NCI-H460 (cell line): Measurements from ENCODE around the gene WHAMM. TPM values are rescaled to one million over a fixed set of nuclear protein-coding genes. Genes with fewer than 3 reads are reported as not detected.
"Not testable (repeated sequence)": the region's sequence is repeated elsewhere in the genome, so short reads cannot be mapped to it uniquely, and the experiment has no call there.

Experiments used
- DNase-seq: peaks from one replicate; pipeline ENCODE4 v3.0.0-alpha.2; 2016; ENCODE audit warnings: low read depth; ENCODE audit errors: extremely low read depth
- total RNA-seq: library from RNA; depleted of rRNA; stranded (reverse); fragments of >200 nt; shearing (Covaris generic); gene quantifications from 2 replicates; pipeline ENCODE4 v1.2.3, GENCODE V29; 2014

WHAMM gene
- total RNA-seq, 1 experiment from 2014 or later: 4.4 TPM

- DNase-seq: no peak
Observed at GRCh38 chr15:82856397-82857170, 47.2 kb downstream of the WHAMM start.

- DNase-seq: no peak
Observed at GRCh38 chr15:82858932-82859331, 49.5 kb downstream of the WHAMM start.

- DNase-seq: no peak
Observed at GRCh38 chr15:82862886-82863285, 53.5 kb downstream of the WHAMM start.

GRCh38 chr15:82864967-82865366 is 55.5 kb downstream of the WHAMM start:
- no peak for DNase-seq

GRCh38 chr15:82865581-82865980 is 56.2 kb downstream of the WHAMM start:
- not testable (repeated sequence) for DNase-seq

GRCh38 chr15:82865981-82866380 is 56.6 kb downstream of the WHAMM start:
- not testable (repeated sequence) for DNase-seq

- no peak for DNase-seq
Observed at GRCh38 chr15:82870727-82871320, 61.4 kb downstream of the WHAMM start.

- DNase-seq: no peak
Observed at GRCh38 chr15:82871358-82871757, 61.9 kb downstream of the WHAMM start.

- DNase-seq: no peak
Observed at GRCh38 chr15:82871832-82872484, 62.5 kb downstream of the WHAMM start.

GRCh38 chr15:82873000-82873680 is 63.7 kb downstream of the WHAMM start:
- no peak for DNase-seq

- DNase-seq: no peak
Observed at GRCh38 chr15:82874267-82874666, 64.8 kb downstream of the WHAMM start.

- DNase-seq: no peak
Observed at GRCh38 chr15:82874961-82875360, 65.5 kb downstream of the WHAMM start.

- DNase-seq: no peak
Observed at GRCh38 chr15:82875411-82876003, 66.1 kb downstream of the WHAMM start.

GRCh38 chr15:82877825-82878224 is 68.4 kb downstream of the WHAMM start:
- no peak for DNase-seq

- no peak for DNase-seq
Observed at GRCh38 chr15:82878325-82878724, 68.9 kb downstream of the WHAMM start.

- DNase-seq: no peak
Observed at GRCh38 chr15:82880704-82881103, 71.3 kb downstream of the WHAMM start.

GRCh38 chr15:82881747-82882146 is 72.3 kb downstream of the WHAMM start:
- DNase-seq: no peak

GRCh38 chr15:82882273-82882928 is 73.0 kb downstream of the WHAMM start:
- no peak for DNase-seq
